SK-N-SH treated with all-trans-retinoic acid at 6 μM for 48 hours (cell line): ENCODE measurements around the gene RNF157.

Experiments
- ARNTL ChIP-seq: fragments of 450-650 bp; formaldehyde crosslinking; IDR thresholded peaks from 2 replicates; pipeline ENCODE4 v1.5.0; 2020; ENCODE audit warnings: low read depth, mild to moderate bottlenecking, moderate library complexity, borderline replicate concordance
- CREB5 ChIP-seq: fragments of 250-450 bp; sonication (Bioruptor Pico); IDR thresholded peaks from 2 replicates; pipeline ENCODE4 v1.5.1; 2020; ENCODE audit warnings: low read depth, mild to moderate bottlenecking, moderate library complexity
- CSDC2 ChIP-seq: fragments of 250-450 bp; sonication (Bioruptor Pico); IDR thresholded peaks from 2 replicates; pipeline ENCODE4 v1.5.0; 2020; ENCODE audit warnings: mild to moderate bottlenecking, moderate library complexity
- CSRNP3 ChIP-seq: fragments of 250-450 bp; sonication (Bioruptor Pico); IDR thresholded peaks from 2 replicates; pipeline ENCODE4 v1.5.1; 2021; ENCODE audit warnings: mild to moderate bottlenecking, moderate library complexity
- GLIS3 ChIP-seq: fragments of 250-450 bp; sonication (Bioruptor Pico); IDR thresholded peaks from 2 replicates; pipeline ENCODE4 v1.5.0; 2020; ENCODE audit warnings: mild to moderate bottlenecking, moderate library complexity
- RARB ChIP-seq: fragments of 250-450 bp; sonication (Bioruptor Pico); IDR thresholded peaks from 2 replicates; pipeline ENCODE4 v1.8.0; 2021; ENCODE audit warnings: mild to moderate bottlenecking, moderate library complexity
- SNAI2 ChIP-seq: fragments of 250-450 bp; sonication (Bioruptor Pico); IDR thresholded peaks from 2 replicates; pipeline ENCODE4 v1.5.0; 2020; ENCODE audit warnings: mild to moderate bottlenecking, moderate library complexity
- TCF4 ChIP-seq: fragments of 250-450 bp; sonication (Bioruptor Pico); IDR thresholded peaks from 2 replicates; pipeline ENCODE4 v1.8.0; 2021; ENCODE audit warnings: mild to moderate bottlenecking, moderate library complexity, borderline replicate concordance

- TF ChIP-seq CSDC2 (CRISPR knock-in tag): no peak
- TF ChIP-seq SNAI2 (CRISPR knock-in tag): no peak
- TF ChIP-seq GLIS3 (CRISPR knock-in tag): no peak
- no peak for TF ChIP-seq CSRNP3 (CRISPR knock-in tag)
- TF ChIP-seq TCF4: no peak
- no peak for TF ChIP-seq CREB5
- no peak for TF ChIP-seq ARNTL (CRISPR knock-in tag)
- no peak for TF ChIP-seq RARB (CRISPR knock-in tag)
Observed at GRCh38 chr17:76142585-76143041, 97.7 kb downstream of the RNF157 start.
